Osteocyte (in vitro differentiated cells): ENCODE data around the gene MRPS30. TPM values are rescaled to one million over a fixed set of nuclear protein-coding genes. Genes with fewer than 3 reads are reported as not detected.
"Not testable (repeated sequence)": the region's sequence is repeated elsewhere in the genome, so short reads cannot be mapped to it uniquely, and the experiment has no call there.

Experiments used
- DNase-seq: peaks from one replicate; pipeline ENCODE4 v3.0.0; 2021; ENCODE audit warnings: mixed read lengths; ENCODE audit not compliant: unreplicated experiment; ENCODE audit errors: extremely low spot score
- H3K27ac Mint-ChIP-seq: one replicate; pipeline ENCODE4 v1.8.0; 2021; ENCODE audit warnings: mild to moderate bottlenecking, mixed read lengths; ENCODE audit not compliant: unreplicated experiment
- H3K27me3 Mint-ChIP-seq: one replicate; pipeline ENCODE4 v1.8.0; 2021; ENCODE audit warnings: mixed read lengths; ENCODE audit not compliant: unreplicated experiment
- H3K36me3 Mint-ChIP-seq: one replicate; pipeline ENCODE4 v1.8.0; 2021; ENCODE audit warnings: mixed read lengths; ENCODE audit not compliant: unreplicated experiment
- H3K4me1 Mint-ChIP-seq: one replicate; pipeline ENCODE4 v1.8.0; 2021; ENCODE audit warnings: mixed read lengths; ENCODE audit not compliant: unreplicated experiment
- H3K4me3 Mint-ChIP-seq: one replicate; pipeline ENCODE4 v1.8.0; 2021; ENCODE audit warnings: mild to moderate bottlenecking, moderate library complexity, mixed read lengths; ENCODE audit not compliant: unreplicated experiment
- H3K9me3 Mint-ChIP-seq: one replicate; pipeline ENCODE4 v1.8.0; 2021; ENCODE audit warnings: mixed read lengths; ENCODE audit not compliant: unreplicated experiment
- total RNA-seq: library from RNA; stranded (reverse); gene quantifications from 2 replicates; pipeline ENCODE4 v1.2.1, GENCODE V29; 2021
- TF ChIP-seq, protein P1 (sequence below): fragments of 200-600 bp; sonication (generic); IDR thresholded peaks from 2 replicates; pipeline ENCODE4 v1.5.0; 2021; ENCODE audit warnings: antibody characterized with exemption, mild to moderate bottlenecking, moderate library complexity

The MRPS30 gene
- total RNA-seq, 1 donor from 2014 or later: 40.2 TPM

DNA sequence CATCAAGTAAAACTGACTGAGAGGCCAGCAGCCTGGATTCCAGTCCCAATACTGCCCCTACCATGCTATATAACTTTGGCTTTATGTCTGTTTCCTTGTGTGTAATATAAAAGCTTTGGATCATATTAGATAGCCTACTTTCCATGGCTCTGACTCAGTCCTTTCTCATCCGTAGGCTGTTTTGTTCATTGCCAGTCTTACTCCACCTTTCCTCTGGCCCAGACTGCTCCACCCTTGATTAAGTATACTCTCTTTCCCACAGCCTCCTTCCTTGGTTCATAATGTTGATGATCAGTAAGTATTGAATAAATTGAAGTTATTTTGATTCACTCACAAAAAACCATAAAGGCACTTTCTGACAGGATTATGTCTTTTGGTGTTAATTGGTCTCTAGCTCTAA, 1.5 kb upstream of the MRPS30 start:
- Mint-ChIP-seq H3K4me3 (no peak overlapping the region), H3K36me3 (peaks cover 8% of the 10 kb centered on the region), H3K4me1 (peaks cover 23% of the 10 kb centered on the region), H3K9me3 (no peaks in the 10 kb centered on the region), H3K27ac (no peak overlapping the region), H3K27me3 (peaks cover 3% of the 10 kb centered on the region)
- no peak for DNase-seq
- TF ChIP-seq, protein P1, sequence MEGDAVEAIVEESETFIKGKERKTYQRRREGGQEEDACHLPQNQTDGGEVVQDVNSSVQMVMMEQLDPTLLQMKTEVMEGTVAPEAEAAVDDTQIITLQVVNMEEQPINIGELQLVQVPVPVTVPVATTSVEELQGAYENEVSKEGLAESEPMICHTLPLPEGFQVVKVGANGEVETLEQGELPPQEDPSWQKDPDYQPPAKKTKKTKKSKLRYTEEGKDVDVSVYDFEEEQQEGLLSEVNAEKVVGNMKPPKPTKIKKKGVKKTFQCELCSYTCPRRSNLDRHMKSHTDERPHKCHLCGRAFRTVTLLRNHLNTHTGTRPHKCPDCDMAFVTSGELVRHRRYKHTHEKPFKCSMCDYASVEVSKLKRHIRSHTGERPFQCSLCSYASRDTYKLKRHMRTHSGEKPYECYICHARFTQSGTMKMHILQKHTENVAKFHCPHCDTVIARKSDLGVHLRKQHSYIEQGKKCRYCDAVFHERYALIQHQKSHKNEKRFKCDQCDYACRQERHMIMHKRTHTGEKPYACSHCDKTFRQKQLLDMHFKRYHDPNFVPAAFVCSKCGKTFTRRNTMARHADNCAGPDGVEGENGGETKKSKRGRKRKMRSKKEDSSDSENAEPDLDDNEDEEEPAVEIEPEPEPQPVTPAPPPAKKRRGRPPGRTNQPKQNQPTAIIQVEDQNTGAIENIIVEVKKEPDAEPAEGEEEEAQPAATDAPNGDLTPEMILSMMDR: no peak

DNA sequence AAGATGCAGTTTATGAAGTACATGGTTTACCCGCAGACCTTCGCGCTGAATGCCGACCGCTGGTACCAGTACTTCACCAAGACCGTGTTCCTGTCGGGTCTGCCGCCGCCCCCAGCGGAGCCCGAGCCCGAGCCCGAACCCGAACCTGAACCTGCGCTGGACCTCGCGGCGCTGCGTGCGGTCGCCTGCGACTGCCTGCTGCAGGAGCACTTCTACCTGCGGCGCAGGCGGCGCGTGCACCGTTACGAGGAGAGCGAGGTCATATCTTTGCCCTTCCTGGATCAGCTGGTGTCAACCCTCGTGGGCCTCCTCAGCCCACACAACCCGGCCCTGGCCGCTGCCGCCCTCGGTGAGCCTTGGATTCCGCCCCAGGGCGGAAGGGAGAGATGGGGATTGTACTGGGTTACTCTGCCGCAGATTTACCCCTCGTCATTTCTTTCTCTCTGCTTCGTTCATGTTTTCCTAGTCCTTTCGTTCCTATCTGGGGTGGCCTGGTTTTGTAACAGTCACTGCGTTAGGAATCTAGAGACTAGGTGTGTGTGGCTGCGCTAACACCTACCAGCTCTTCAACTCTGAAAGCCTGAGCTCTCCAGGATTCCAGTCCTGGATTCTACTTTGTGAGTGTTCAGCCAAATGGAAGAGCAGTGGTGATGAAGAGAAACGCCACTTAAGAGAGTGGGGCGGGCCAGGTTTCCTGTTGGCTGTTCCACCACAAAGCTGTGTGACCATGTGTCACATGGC, 638 bp downstream of the MRPS30 start:
- Mint-ChIP-seq H3K27ac (peak overlapping the region; percentile 95), H3K27me3 (no peaks in the 10 kb centered on the region)
- TF ChIP-seq, protein P1: no peak

DNA sequence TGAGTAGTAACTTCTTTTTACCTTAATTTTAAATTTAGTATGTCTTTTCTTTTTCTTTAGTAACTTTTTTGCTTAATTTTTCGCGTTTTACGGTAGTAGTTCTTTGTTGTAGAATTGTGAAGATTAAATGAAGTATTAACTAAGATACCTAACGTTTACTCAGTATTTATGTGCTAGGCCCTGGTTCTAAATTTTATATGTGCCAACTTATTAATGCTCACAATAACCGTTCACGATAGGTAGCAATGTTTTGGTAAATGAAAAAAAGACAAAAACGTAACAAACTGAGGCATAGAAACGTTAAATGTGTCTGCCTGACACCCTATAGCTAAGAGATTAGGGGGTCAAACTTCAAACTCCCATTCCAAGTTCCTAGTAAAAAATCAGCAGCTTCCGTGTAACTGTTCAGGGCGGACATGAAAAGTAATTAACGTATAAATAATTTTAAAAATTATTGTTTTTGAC, 1.2 kb downstream of the MRPS30 start:
- DNase-seq: no peak
- TF ChIP-seq, protein P1: no peak
- H3K9me3 Mint-ChIP-seq: no peaks in the 10 kb centered on the region
- H3K27ac Mint-ChIP-seq: peak overlapping the region; percentile 95
- H3K36me3 Mint-ChIP-seq: peaks cover 20% of the 10 kb centered on the region
- no peaks in the 10 kb centered on the region for H3K27me3 Mint-ChIP-seq
- H3K4me1 Mint-ChIP-seq: peaks cover 23% of the 10 kb centered on the region
- peak overlapping the region; percentile 93 for H3K4me3 Mint-ChIP-seq

More for the DNA sequence above, 638 bp downstream of the MRPS30 start:
- Mint-ChIP-seq H3K36me3 (peaks cover 14% of the 10 kb centered on the region), H3K4me3 (peak overlapping the region; percentile 93), H3K4me1 (peaks cover 23% of the 10 kb centered on the region), H3K9me3 (no peaks in the 10 kb centered on the region)
- no peak for DNase-seq

DNA sequence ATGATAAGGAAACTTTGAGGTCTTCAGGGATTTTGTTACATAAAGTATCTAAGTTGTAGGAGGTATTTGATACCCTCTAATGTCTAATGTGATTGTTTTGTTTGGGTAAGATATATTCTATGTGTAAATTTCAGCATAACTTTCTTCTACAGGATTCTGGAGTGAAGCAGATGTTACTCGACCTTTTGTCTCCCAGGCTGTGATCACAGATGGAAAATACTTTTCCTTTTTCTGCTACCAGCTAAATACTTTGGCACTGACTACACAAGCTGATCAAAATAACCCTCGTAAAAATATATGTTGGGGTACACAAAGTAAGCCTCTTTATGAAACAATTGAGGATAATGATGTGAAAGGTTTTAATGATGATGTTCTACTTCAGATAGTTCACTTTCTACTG, 6.0 kb downstream of the MRPS30 start:
- H3K4me1 Mint-ChIP-seq: peaks cover 18% of the 10 kb centered on the region
- DNase-seq: no peak
- H3K9me3 Mint-ChIP-seq: no peaks in the 10 kb centered on the region
- TF ChIP-seq, protein P1: no peak
- peaks cover 34% of the 10 kb centered on the region for H3K36me3 Mint-ChIP-seq
- no peak overlapping the region for H3K27ac Mint-ChIP-seq
- H3K4me3 Mint-ChIP-seq: no peak overlapping the region
- H3K27me3 Mint-ChIP-seq: no peaks in the 10 kb centered on the region

DNA sequence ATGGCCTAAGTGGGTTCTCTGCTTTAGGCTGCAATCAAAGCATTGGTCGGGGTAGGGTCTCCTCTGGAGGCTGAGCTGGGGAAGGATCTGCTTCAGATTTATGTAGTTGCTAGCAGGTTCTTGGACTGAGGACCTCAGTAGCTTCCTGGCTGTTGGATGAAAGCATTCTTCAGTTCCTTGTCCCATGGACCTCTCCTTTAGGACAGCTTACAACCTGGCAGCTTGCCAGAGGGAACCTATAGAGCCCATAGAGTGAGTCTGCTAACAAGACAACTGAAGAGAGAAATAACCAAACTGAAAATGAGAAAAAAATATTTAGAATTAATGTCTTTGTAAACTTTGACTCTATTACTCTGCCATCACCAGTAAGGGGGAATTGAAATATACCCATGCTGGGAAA, 12.4 kb downstream of the MRPS30 start:
- no peak overlapping the region for H3K27ac Mint-ChIP-seq
- peaks cover 16% of the 10 kb centered on the region for H3K36me3 Mint-ChIP-seq

DNA sequence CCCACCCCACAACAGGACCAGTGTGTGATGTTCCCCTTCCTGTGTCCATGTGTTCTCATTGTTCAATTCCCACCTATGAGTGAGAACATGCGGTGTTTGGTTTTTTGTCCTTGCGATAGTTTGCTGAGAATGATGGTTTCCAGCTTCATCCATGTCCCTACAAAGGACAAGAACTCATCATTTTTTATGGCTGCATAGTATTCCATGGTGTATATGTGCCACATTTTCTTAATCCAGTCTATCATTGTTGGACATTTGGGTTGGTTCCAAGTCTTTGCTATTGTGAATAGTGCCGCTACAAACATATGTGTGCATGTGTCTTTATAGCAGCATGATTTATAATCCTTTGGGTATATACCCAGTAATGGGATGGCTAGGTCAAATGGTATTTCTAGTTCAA, 15.9 kb downstream of the MRPS30 start:
- H3K9me3 Mint-ChIP-seq, H3K27me3 Mint-ChIP-seq, H3K27ac Mint-ChIP-seq, H3K36me3 Mint-ChIP-seq, H3K4me3 Mint-ChIP-seq, H3K4me1 Mint-ChIP-seq, DNase-seq: not testable (repeated sequence)

More for the DNA sequence above, 12.4 kb downstream of the MRPS30 start:
- no peak for DNase-seq
- Mint-ChIP-seq H3K27me3 (no peaks in the 10 kb centered on the region), H3K9me3 (no peaks in the 10 kb centered on the region), H3K4me1 (no peaks in the 10 kb centered on the region), H3K4me3 (no peak overlapping the region)
- TF ChIP-seq, protein P1: no peak
